Subcutaneous preadipocyte (primary cell): ENCODE data around the gene DYRK2. TPM values are rescaled to one million over a fixed set of nuclear protein-coding genes. Genes with fewer than 3 reads are reported as not detected.

Source experiments
- total RNA-seq: library from RNA; depleted of rRNA; stranded (reverse); fragments of >200 nt; gene quantifications from 2 replicates; pipeline ENCODE4 v1.2.3, GENCODE V29; 2012

Gene DYRK2
- 16.2 and 28.9 TPM in 2 replicates for total RNA-seq

GRCh38 chr12:67648521-67649260 is at the start of gene DYRK2:
DYRK2 (plus strand) TSS chr12:67648745; CDS start chr12:67649134, 389 bp downstream.

